Anterior cingulate cortex (tissue), 58 donors: ENCODE data around the gene FBXL16.

Experiments used
- DNase-seq, 58 donors: peaks; one replicate each; lab custom pipeline; 2025; lab: John Stamatoyannopoulos, UW

Gene FBXL16

DNA sequence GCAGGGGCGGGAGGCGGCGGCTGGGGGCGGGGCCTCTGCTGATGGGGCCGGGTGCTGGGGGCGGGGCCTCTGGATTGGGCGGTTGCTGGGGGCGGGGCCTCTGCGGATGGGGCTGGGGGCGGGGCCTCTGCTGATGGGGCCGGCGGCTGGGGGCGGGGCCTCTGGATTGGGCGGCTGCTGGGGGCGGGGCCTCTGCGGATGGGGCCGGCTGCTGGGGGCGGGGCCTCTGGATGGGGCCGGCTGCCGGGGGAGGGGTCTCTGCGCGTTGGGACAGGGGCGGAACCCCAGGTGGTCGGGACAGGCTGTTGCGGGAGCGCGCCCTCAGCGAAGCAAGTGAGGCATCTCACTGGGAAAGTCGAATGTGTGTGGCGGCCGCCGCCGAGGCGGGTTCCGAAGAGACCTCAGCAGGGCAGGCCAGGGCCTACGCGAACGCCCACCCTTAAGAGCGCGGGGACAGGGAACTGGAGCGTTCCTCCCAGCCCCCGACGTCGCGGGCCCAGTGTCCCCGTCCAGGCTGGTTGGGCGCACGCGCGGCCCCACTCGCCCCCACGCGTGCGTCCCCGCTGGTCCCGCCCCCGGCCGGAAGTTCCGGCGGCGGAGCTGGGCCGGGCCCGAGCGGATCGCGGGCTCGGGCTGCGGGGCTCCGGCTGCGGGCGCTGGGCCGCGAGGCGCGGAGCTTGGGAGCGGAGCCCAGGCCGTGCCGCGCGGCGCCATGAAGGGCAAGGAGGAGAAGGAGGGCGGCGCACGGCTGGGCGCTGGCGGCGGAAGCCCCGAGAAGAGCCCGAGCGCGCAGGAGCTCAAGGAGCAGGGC, 25.6 kb downstream of the FBXL16 start, which contains the start of gene STUB1:
Gene STUB1 (plus strand): TSS at position 597 of the 811 bp plus-strand sequence. CDS start 116 bp downstream, at position 713.
- DNase-seq: peak in 56 of 58 donors; percentile 53 to 97 (median 86)

DNA sequence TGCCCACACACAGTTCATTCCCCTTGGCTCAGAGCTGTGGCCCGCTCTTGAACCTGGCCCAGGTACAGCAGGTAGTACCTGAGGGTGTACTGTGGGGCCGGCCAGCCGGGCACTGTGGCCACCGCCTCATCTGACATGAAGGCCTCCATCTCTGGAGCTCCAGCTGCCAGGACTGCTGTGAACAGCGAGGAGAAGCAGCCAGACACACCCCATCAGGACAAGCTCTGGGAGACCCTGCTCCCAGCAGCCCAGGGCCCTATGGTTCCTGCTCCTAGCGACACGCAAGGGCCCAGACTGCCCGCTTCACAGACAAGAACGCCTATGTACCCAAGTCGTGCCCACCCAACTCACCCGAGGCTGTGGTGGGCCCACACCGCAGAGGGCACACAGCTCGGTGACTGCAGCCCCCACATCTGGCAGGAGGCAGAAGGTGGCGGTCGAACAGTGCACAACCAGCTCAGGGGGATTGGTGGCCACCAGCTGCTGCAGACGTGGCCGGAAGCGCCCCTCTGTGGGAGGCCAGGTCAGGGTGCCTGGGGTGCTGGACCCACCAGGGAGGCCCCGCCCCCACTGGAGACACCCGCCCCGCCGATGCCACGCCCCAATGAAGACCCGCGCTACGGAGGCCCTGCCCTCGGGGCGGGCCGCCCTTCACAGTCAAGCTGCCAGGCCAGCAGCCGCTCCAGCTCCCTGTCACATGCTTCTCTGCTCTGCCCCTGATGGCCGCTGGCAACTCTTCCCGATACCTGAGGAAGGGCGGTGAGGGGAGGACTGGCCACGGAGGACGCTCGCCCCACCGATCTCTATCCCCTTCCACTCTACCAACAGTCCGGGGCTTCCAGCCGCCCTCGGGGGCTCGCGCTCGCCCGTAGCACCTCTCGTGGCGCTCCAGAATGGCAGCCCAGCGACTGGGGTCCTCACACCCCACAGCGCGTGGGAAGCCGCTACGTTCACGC, 26.5 kb downstream of the FBXL16 start:
- DNase-seq: peak in 39 of 58 donors; percentile 22 to 82 (median 67)

DNA sequence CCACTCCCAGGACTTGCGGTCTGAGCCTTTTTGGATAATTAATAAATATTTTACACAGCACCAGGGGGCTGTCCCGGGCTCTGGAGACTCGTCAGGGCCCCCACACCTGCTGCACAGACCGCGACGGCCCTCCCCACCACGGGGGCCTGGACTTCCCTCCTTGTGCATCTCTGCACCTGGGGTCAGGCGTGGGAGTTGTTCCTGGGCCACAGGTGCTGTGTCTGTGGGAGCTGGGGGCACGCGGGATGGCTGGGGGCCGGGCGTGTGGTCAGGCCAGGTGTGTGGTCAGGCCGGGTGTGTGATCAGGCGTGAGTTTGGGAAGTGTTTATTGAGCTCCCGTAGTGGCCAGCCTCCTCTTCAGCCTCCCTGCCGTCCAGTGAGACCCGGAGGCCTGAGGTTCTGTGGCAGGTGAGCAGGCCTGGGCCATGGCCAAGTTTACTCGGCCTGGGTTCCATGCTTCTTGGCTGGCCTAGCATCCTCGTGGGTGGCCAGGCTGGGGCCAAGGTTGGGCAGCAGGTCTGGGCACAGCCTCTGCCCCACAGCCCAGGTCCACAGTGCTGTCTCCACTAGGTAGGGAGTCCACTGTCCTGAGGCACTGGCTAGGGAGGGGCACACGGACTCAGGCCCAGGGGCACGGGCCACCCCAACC, 27.3 kb downstream of the FBXL16 start:
- DNase-seq: no peak

DNA sequence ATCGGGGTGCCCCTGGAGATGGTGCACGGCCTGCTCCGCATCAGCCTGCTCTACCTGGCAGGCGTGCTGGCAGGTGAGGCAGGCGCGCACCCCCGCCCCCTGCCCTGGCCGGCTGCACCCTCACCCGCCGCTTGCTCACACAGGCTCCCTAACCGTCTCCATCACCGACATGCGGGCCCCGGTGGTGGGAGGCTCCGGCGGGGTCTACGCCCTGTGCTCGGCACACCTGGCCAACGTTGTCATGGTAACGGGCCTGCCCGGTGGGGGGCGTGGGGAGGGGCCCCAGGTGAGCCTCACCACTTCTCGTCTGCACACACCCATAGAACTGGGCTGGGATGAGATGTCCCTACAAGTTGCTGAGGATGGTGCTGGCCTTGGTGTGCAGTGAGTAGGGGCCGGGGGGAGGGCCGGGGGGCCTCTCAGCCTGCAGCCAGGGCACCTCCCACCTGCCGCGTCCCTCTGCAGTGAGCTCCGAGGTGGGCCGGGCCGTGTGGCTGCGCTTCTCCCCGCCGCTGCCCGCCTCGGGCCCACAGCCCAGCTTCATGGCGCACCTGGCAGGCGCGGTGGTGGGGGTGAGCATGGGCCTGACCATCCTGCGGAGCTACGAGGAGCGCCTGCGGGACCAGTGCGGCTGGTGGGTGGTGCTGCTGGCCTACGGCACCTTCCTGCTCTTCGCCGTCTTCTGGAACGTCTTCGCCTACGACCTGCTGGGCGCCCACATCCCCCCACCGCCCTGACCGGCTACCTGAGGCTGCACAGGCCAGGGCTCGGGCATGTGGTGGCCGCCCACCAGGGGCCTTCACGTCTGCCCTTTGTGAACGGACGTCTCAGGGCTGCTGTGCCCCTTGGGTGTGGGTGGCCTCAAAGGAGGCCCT, 28.0 kb downstream of the FBXL16 start:
- DNase-seq: no peak

DNA sequence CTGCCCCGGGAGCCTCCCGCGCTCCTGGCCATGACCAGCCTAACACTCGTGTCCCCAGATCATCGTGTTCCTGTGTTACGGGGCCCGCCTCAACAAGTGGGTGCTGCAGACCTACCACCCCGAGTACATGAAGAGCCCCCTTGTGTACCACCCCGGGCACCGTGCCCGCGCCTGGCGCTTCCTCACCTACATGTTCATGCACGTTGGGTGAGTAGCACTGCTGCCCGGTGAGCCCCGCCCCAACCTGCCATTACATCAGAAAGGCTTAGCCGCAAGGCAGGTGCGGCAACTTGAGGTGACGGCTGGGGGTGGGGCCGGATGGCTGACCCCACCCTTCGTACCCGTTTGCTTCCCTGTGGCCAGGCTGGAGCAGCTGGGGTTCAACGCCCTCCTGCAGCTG, 28.7 kb downstream of the FBXL16 start:
- no peak for DNase-seq

DNA sequence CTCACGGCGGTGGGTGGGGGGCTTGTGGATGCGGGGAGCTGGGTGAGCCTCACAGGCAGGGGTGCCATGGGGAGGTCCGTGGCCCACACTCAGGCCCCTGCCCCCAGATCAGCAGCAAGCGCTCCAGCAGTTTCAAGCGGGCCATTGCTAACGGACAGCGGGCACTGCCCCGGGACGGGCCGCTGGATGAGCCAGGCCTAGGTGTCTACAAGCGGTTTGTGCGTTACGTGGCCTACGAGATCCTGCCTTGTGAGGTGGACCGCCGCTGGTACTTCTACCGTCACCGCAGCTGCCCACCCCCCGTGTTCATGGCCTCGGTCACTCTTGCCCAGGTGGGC, 29.1 kb downstream of the FBXL16 start:
- no peak for DNase-seq

DNA sequence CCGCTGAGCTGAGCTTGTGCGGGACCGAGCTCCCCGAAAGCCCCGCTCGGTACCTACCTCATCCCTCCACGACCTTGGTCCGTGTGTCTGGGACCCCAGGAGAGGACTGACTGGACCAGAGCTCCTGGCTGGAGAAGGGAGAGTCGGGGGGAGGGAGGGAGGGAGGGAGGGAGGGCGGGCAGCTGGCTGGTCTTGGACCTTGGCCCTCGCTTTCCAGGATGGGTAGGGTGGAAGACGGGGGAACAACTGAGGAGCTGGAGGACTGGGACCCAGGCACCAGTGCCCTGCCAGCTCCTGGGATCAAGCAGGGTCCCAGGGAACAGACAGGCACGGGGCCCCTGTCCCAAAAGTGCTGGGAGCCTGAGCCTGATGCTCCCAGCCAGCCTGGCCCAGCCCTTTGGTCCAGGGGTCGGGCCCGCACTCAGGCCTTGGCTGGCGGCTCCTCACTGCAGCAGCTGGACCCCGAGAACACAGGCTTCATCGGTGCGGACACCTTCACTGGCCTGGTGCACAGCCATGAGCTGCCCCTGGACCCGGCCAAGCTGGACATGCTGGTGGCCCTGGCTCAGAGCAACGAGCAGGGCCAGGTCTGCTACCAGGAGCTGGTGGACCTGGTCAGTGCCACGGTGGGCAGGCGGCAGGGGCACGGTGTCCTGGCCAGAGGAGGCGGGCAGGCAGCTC, 29.6 kb downstream of the FBXL16 start:
- peak in 2 of 58 donors; percentile 29 to 33 for DNase-seq

DNA sequence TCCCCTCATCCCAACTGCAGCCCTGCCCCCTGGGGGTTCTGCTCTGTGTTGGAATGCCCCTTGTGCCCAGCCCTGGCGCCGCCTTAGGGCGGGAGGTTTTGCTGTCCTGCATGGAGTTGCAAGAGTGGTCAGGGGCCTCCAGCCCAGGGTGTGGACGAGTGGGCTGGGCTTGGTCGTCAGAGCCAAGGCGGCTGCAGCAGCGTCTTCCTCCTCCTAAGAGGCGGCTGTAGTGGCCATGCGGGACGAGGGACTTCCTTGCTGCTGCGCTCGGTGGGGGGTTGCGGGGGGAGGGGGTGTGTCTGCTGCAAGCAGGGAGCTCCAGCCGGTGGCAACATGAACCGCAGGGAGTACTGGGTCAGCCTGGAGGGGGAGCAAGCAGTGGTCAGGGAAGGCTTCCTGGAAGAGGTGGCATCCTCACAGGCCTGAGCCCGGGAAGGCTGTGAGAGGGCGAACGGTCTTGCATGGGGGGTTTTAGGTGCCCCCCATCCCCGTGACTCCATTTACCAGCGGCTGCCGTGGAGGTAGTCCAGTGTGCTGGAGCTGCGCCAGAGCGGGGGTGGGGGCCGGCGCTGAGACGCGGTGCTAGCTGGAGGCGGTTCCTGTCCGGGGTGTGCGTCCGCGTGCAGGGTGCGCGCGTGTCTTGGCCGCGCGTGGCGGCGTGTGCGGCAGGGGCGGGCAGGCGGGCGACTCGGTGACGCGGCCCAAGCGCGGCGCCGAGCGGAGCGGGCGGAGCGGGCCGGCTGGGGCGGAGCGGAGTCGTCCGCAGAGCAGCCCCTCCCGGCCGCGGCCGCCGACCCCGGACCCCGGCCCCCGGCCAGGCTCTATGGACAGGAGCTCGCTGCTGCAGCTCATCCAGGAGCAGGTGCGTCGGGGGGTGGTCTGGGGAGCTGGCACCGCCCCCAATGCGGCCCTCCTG, 30.4 kb downstream of the FBXL16 start, which contains the start of gene RHBDL1:
Gene RHBDL1 (plus strand): TSS at position 704 of the 916 bp plus-strand sequence. CDS start 120 bp downstream, at position 824.
- DNase-seq: peak in 43 of 58 donors; percentile 10 to 67 (median 41)

DNA sequence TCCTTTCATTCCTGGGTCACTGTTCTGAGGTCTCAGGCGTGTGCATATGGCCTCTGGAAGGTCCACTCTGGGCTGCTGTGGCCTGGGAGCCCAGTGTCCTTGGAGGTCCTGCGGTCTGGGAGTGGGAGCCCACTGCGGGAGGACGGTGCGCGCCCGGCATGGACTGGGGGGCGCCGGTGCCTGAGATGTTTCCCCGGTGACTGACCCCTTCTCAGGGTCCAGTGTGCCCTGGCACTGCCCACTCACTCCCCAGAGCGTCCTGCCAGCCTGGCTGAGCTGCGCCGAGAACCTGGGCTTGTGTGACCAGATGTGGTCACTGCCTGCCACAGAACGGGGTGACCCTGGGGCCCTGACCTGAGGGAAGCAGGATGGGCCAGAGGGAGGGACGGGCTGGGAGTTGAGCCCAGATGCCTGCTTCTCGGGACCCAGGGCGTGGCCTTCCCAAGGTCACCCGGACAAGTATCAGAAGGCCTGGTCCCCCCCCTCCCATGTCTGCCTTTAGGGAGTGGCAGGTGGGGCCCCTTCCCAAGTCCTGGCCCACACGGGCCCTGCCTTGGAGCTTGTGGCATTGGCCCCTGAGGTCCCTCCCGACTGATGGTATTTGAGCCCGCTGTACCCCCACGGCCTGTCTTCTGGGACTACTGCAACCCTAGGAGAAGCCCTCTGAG, 31.3 kb downstream of the FBXL16 start:
- DNase-seq: no peak

DNA sequence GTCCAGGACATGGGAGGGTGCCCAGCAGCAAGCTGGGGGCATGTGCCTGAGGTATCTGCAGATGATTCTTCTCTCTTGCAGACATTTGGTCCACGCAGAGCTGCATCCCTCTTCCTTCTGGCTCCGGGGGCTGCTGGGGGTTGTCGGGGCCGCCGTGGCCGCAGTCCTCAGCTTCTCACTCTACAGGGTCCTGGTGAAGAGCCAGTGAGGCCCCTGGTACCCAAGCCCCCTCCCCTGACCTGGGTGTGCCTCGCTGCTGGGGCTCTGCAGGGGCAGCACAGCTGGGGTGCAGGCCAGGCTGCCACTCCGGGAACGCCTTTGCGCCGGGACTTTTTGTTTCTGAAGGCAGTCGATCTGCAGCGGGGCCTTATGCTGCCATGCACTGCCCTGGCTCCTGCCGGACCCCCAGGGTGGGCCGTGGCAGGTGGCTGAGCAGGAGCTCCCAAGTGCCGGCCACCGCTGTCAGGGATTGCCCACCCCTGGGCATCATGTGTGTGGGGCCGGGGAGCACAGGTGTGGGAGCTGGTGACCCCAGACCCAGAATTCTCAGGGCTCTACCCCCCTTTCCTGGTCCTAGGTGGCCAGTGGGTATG, 32.1 kb downstream of the FBXL16 start:
- DNase-seq: no peak

DNA sequence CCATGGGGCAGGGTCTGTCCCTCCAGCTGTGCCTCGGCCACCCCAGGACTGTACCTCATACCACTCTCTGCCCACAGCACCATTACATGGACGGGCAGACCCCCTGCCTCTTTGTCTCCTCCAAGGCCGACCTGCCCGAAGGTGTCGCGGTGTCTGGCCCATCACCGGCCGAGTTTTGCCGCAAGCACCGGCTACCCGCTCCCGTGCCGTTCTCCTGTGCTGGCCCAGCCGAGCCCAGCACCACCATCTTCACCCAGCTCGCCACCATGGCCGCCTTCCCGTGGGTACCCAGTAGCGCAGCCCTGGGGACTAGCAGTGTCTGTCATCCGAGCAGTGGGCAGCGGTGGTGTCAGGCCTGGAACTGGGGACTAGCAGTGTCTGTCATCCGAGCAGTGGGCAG, 32.8 kb downstream of the FBXL16 start:
- no peak for DNase-seq

DNA sequence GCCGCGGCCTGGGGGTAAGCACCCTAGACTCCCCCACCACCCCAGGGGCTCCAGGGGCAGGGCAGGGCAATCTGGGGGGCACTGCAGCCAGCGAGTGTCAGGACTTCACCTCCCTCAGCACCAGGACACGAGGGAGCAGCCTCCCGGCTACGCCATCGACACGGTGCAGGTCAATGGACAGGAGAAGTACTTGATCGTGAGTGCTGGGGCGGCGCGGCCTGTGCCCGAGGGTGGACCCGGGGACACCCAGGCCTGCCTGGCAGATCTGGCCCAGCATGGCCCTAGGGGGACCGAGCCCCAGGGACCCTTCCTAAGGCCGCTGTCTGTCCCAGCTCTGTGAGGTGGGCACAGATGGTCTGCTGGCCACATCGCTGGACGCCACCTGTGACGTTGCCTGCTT, 33.2 kb downstream of the FBXL16 start:
- no peak for DNase-seq

DNA sequence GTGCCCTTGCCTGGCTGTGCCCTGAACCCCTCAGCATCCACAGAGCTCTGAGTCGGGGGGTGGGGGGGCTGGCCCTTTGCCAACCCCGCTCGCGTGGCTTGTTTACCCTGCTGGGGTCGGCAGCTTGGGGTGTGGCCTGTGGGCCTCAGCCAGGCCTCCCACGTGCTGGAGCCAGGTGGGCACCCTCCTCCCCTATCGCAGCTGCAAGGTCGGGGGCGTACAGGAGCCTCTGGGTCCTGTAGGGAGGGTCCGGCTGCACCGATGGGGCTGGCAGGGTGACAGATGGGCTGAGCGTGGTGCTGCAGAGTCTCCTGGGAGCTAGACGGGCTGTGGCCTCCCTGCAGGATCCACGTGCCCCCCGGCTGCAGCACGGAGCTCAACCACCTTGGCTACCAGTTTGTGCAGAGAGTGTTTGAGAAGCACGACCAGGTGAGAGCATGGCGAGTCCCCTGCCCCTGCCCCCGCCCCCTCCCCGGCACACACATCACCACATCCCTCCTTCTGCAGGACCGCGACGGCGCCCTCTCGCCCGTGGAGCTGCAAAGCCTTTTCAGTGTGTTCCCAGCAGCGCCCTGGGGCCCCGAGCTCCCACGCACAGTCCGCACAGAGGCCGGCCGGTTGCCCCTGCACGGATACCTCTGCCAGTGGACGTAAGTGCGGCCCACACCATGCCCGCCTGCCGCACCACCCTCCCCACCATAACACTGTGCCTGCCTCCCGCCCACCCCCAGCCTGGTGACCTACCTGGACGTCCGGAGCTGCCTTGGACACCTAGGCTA, 34.1 kb downstream of the FBXL16 start:
- no peak for DNase-seq

DNA sequence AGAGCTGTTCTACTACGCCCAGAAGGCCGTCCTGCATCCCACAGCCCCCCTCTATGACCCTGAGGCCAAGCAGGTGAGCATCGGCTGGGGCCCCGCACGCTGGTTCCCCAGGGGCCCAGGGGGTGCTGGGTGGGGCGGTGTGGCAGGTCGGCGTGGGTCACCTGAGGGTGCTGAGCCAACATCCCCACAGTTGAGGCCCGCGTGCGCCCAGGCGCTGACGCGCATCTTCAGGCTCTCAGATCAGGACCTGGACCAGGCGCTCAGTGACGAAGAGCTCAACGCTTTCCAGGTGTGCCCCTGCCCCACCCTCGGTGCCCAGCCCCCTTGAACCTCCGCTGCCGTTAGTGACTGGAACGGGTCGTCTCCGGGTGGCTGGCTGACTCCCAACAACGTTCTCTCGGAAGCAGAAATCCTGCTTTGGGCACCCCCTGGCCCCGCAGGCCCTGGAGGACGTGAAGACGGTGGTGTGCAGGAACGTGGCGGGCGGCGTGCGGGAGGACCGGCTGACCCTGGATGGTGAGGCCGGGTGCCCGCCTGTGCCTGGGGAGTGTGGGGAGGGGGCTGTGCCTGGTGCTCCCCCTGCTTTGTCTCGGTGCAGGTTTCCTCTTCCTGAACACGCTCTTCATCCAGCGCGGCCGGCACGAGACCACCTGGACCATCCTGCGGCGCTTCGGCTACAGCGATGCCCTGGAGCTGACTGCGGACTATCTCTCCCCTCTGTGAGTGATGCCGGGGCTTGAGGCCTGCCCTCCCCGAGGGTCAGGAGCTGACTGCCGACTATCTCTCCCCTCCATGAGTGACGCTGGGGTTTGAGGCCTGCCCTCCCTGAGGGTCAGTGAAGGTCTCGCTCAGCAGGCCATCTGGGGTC, 34.9 kb downstream of the FBXL16 start:
- DNase-seq: no peak

DNA sequence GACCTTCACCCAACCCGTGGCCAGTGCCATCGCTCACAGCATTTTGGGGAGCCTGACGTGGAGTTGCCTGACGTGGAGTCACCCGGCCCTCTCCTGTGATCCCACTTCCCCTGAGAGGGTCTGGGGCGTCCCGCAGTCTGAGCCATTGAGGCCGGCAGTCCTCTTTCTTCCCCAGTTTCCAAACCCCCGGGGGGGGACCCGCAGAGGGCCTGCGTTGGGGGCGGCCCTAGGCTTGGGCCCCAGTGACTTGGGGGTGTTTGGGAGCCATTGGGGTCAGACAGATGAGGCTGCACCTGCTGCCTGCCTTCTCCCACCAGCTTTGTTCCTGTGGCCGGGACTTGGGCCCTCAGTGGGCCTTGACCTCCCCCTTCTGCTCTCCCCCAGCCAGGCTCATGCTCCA, 35.9 kb downstream of the FBXL16 start:
- no peak for DNase-seq
